ENCODE data around the gene ZNF555. TPM values are rescaled to one million over a fixed set of nuclear protein-coding genes. Genes with fewer than 3 reads are reported as not detected.

ZNF555 gene
- total and polyA plus RNA-seq, 2 of the 13 experiments (the other 11 are each of a cell fraction or from before 2014, with no cell fraction given), result 5.0 to 8.0 TPM

DNA sequence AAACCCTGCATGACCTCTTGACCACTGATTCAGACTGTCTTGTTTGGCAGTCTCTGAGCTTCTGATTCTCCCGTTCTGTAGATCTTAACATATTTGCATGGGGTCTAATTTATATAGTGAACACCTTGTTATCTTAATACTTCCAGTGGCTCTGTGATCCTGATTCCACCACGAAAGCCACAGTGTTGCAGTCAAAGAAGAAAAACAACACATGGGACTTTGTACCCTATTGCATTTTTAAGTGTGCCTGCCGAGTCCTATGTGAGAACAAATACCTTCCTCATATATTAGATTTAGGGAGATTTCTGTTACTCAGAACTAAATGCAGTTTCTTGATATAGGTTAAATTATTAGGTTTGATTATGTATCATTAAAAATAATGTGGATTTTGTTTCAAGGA lies 13.6 kb downstream of the ZNF555 start (continued):
- no peak for TF ChIP-seq ZGPAT (CRISPR knock-in tag; IDR thresholded peaks at IDR 0.05)
- no peak for TF ChIP-seq MXD4 (CRISPR knock-in tag; IDR thresholded peaks at IDR 0.05)
- no peak for TF ChIP-seq MYNN (CRISPR knock-in tag; IDR thresholded peaks at IDR 0.05; ENCODE audit: low read depth)
- TF ChIP-seq FOXA3 (CRISPR knock-in tag; IDR thresholded peaks at IDR 0.05), result no peak
- TF ChIP-seq, protein P1, sequence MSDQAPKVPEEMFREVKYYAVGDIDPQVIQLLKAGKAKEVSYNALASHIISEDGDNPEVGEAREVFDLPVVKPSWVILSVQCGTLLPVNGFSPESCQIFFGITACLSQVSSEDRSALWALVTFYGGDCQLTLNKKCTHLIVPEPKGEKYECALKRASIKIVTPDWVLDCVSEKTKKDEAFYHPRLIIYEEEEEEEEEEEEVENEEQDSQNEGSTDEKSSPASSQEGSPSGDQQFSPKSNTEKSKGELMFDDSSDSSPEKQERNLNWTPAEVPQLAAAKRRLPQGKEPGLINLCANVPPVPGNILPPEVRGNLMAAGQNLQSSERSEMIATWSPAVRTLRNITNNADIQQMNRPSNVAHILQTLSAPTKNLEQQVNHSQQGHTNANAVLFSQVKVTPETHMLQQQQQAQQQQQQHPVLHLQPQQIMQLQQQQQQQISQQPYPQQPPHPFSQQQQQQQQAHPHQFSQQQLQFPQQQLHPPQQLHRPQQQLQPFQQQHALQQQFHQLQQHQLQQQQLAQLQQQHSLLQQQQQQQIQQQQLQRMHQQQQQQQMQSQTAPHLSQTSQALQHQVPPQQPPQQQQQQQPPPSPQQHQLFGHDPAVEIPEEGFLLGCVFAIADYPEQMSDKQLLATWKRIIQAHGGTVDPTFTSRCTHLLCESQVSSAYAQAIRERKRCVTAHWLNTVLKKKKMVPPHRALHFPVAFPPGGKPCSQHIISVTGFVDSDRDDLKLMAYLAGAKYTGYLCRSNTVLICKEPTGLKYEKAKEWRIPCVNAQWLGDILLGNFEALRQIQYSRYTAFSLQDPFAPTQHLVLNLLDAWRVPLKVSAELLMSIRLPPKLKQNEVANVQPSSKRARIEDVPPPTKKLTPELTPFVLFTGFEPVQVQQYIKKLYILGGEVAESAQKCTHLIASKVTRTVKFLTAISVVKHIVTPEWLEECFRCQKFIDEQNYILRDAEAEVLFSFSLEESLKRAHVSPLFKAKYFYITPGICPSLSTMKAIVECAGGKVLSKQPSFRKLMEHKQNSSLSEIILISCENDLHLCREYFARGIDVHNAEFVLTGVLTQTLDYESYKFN (CRISPR knock-in tag; conservative IDR thresholded peaks at IDR 0.05), result peak; percentile 57
- 0 out of 2 replicates have a peak, but pooled peaks have one; percentile 7 for TF ChIP-seq MLX (CRISPR knock-in tag; IDR thresholded peaks at IDR 0.05)
- TF ChIP-seq TOE1 (CRISPR knock-in tag; IDR thresholded peaks at IDR 0.05), result no peak
- TF ChIP-seq CEBPG (CRISPR knock-in tag; IDR thresholded peaks at IDR 0.05), result peak; percentile 31; the same call in 1 of the 2 replicates
- TF ChIP-seq, protein P2, sequence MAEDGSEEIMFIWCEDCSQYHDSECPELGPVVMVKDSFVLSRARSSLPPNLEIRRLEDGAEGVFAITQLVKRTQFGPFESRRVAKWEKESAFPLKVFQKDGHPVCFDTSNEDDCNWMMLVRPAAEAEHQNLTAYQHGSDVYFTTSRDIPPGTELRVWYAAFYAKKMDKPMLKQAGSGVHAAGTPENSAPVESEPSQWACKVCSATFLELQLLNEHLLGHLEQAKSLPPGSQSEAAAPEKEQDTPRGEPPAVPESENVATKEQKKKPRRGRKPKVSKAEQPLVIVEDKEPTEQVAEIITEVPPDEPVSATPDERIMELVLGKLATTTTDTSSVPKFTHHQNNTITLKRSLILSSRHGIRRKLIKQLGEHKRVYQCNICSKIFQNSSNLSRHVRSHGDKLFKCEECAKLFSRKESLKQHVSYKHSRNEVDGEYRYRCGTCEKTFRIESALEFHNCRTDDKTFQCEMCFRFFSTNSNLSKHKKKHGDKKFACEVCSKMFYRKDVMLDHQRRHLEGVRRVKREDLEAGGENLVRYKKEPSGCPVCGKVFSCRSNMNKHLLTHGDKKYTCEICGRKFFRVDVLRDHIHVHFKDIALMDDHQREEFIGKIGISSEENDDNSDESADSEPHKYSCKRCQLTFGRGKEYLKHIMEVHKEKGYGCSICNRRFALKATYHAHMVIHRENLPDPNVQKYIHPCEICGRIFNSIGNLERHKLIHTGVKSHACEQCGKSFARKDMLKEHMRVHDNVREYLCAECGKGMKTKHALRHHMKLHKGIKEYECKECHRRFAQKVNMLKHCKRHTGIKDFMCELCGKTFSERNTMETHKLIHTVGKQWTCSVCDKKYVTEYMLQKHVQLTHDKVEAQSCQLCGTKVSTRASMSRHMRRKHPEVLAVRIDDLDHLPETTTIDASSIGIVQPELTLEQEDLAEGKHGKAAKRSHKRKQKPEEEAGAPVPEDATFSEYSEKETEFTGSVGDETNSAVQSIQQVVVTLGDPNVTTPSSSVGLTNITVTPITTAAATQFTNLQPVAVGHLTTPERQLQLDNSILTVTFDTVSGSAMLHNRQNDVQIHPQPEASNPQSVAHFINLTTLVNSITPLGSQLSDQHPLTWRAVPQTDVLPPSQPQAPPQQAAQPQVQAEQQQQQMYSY (CRISPR knock-in tag; IDR thresholded peaks at IDR 0.05), result no peak
- no peak for TF ChIP-seq PAF1 (CRISPR knock-in tag; IDR thresholded peaks at IDR 0.05)
- TF ChIP-seq ZNF496 (CRISPR knock-in tag; IDR thresholded peaks at IDR 0.05; ENCODE audit: insufficient replicate concordance), result no peak
- TF ChIP-seq, protein P3, sequence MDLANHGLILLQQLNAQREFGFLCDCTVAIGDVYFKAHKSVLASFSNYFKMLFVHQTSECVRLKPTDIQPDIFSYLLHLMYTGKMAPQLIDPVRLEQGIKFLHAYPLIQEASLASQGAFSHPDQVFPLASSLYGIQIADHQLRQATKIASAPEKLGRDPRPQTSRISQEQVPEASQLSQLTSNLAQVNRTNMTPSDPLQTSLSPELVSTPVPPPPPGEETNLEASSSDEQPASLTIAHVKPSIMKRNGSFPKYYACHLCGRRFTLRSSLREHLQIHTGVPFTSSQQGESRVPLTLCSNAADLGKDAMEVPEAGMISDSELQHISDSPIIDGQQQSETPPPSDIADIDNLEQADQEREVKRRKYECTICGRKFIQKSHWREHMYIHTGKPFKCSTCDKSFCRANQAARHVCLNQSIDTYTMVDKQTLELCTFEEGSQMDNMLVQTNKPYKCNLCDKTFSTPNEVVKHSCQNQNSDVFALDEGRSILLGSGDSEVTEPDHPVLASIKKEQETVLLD (CRISPR knock-in tag; IDR thresholded peaks at IDR 0.05; ENCODE audit: low read depth), result no peak
- TF ChIP-seq, protein P4, sequence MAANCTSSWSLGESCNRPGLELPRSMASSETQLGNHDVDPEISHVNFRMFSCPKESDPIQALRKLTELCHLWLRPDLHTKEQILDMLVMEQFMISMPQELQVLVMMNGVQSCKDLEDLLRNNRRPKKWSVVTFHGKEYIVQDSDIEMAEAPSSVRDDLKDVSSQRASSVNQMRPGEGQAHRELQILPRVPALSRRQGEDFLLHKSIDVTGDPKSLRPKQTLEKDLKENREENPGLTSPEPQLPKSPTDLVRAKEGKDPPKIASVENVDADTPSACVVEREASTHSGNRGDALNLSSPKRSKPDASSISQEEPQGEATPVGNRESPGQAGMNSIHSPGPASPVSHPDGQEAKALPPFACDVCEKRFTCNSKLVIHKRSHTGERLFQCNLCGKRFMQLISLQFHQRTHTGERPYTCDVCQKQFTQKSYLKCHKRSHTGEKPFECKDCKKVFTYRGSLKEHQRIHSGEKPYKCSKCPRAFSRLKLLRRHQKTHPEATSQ (CRISPR knock-in tag; IDR thresholded peaks at IDR 0.05; ENCODE audit: borderline replicate concordance), result no peak
- peak; percentile 62 for TF ChIP-seq HNF4G (IDR thresholded peaks at IDR 0.05; ENCODE audit: borderline replicate concordance, low read depth, low read length)
- TF ChIP-seq HNF4G (CRISPR knock-in tag; IDR thresholded peaks at IDR 0.05; ENCODE audit: borderline replicate concordance, low read depth), result no peak
- TF ChIP-seq NR2F6 (IDR thresholded peaks at IDR 0.05), result 0 out of 2 replicates have a peak, but pooled peaks have one; percentile 12
- TF ChIP-seq NR2F6 (CRISPR knock-in tag; IDR thresholded peaks at IDR 0.05), result no peak
- TF ChIP-seq TEAD3 (CRISPR knock-in tag; optimal IDR thresholded peaks at IDR 0.05; ENCODE audit: borderline replicate concordance), result peak; percentile 26
- no peak for TF ChIP-seq POLR2G (IDR thresholded peaks at IDR 0.05; ENCODE audit: low read depth, low read length)
